Rectal smooth muscle tissue (tissue), 1 donor: Measurements from ENCODE around the gene ZNF334.

ENCODE experiments used
- H3K27ac ChIP-seq: one replicate; pipeline ENCODE4 v1.7.0; 2013; ENCODE audit warnings: low read depth, low read length, inconsistent platforms
- H3K27me3 ChIP-seq: one replicate; pipeline ENCODE4 v1.7.0; 2013; ENCODE audit warnings: low read length; ENCODE audit not compliant: control insufficient read depth, insufficient read depth
- H3K36me3 ChIP-seq: one replicate; pipeline ENCODE4 v1.7.0; 2013; ENCODE audit warnings: low read length; ENCODE audit not compliant: control insufficient read depth, insufficient read depth
- H3K4me1 ChIP-seq: one replicate; pipeline ENCODE4 v1.7.0; 2013; ENCODE audit warnings: low read length; ENCODE audit not compliant: control insufficient read depth, insufficient read depth
- H3K4me3 ChIP-seq: one replicate; pipeline ENCODE4 v1.7.0; 2013; ENCODE audit warnings: low read length
- H3K9ac ChIP-seq: one replicate; pipeline ENCODE4 v1.7.0; 2013; ENCODE audit warnings: low read length

ZNF334 gene

DNA sequence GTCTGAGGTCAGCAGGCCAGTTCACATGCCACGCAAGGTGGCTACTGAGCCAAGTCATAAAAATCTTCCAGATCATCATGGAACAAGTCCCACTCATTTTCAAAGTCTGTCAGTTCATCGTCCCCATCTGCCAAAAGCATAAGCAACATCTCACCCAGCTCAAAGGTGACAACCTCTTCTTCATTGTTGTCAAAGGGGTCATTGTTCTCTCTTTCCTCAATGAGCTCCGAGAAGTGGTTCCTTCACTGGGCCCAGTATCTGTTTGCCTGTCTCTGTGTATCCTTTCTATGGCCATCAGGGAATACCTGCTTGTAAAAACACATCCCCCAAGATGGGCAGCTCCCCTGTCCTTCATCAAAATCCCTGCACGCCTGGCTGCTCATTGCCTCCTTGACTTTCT is 49.5 kb downstream of the ZNF334 start:
- H3K4me3 ChIP-seq: no peak overlapping the region
- no peaks in the 10 kb centered on the region for H3K36me3 ChIP-seq
- no peak overlapping the region for H3K9ac ChIP-seq
- H3K27ac ChIP-seq: no peak overlapping the region
- no peaks in the 10 kb centered on the region for H3K4me1 ChIP-seq
- H3K27me3 ChIP-seq: no peaks in the 10 kb centered on the region

DNA sequence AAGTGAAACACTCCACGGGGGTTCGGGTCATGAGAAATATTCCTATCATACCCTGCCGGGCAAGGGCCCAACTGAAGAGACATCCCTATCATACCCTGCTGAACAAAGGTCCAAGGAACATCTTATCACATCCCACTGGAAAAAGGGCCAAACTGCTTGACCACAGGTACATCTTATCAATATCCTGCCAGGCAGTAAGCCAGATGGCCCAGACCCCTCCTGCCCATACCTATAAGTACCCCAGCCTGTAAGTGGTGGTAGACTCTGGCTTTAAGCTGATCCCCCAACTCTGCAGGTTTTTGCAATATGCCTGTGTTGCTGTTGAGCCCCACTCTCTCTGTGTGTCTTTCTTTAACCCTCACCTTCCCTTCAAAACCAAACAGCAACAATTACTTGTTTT is 51.6 kb downstream of the ZNF334 start:
- H3K27ac ChIP-seq: no peak overlapping the region
- no peaks in the 10 kb centered on the region for H3K4me1 ChIP-seq
- no peaks in the 10 kb centered on the region for H3K27me3 ChIP-seq
- H3K9ac ChIP-seq: no peak overlapping the region
- no peaks in the 10 kb centered on the region for H3K36me3 ChIP-seq
- no peak overlapping the region for H3K4me3 ChIP-seq

DNA sequence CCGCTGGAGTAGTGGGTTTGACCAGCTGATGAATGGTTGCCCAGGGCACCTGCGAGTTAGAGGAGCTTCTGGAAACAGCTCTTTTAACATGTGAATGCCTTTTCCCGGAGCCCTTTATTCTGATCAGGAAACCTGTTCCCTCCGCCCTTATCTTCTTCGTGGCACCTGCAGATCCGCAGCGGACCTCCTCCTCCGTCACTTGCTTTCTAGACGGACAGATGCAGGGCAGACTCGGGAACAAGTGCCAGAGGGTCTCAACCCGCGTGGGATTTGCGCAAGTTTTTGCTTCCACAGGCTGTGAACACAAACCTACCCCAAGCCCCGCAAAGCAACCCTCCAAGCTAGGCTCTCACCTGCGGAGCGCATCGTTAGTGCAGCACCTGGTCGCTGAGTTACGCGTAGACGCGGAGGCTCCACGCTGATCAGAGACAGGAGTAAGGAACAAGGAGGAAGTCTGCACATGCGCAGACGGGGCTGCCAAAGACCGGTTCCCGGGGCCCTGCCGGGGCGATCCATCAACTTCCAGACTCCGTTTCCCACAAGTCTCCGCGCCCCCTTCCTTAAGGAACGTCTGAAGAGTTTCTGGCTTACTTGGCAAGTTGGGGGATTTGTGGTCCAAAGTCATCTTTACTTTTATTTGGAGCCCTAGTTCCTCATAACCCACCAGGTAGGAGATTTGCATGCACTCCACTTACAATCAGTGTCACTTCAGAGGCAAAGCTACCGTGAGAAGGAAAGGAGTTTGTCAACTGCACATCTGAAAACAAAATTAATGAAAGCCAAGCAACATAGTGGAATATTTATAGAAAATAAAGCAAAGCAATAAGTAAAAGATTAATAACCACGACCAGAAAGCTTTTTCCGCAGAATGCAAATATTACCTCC is 54.3 kb downstream of the ZNF334 start:
- H3K27me3 ChIP-seq: no peaks in the 10 kb centered on the region
- H3K4me3 ChIP-seq: peak overlapping the region; percentile 26
- H3K4me1 ChIP-seq: no peaks in the 10 kb centered on the region
- no peak overlapping the region for H3K9ac ChIP-seq
- no peaks in the 10 kb centered on the region for H3K36me3 ChIP-seq
- H3K27ac ChIP-seq: no peak overlapping the region

DNA sequence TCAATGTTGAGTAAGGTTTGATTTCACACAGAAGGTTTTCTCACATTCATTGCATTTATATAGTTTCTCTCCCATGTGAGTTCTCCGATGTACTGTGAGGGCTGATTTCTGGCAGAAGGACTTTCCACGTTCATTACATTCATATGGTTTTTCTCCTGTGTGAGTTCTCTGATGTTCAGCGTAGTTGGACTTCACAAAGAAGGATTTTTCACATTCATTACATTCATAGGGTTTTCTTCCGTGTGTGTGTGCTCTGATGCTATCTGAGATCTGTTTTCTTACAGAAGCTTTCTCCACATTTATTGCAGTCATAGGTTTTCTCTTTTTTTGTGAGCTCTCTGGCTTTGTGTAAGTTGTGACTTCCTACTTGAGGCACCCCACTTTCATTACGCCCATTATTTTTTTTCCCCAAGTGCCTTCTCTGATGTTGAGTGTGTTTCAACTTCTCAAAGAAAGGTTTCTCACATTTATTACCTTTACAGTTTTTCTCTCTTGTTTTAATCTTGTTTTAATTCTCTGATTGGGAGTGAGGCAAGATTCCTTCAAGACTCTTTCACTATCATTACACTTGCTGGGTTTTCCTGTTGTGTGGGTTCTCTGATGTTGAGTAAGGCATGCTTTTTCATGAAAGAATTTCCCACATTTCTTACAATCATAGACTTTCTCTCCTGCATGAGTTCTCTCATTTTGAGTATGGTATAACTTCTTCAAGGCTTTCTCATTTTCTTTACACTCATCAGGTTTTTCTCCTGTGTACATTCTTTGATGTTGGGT is 56.9 kb downstream of the ZNF334 start:
- Histone ChIP-seq H3K4me1 (no peaks in the 10 kb centered on the region), H3K36me3 (no peaks in the 10 kb centered on the region), H3K27me3 (no peaks in the 10 kb centered on the region), H3K4me3 (no peak overlapping the region), H3K9ac (no peak overlapping the region), H3K27ac (no peak overlapping the region)

DNA sequence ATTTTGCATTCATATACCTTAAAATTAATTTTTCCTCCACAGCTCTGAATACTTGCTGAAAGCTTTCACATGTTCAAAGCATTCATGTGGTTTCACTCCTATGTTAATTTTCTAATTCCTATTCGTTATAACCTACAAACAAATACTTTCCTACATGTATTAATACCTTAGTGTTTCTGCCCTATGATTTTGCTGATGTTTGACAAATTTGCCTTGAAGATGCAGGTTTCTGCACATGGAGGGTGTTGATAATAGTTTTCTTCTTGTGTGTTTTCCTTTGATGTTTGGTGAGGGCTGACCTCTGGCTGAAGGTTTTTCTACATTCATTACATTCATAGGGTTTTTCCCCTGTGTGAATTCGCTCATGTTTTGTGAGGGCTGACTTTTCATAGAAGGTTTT is 57.6 kb downstream of the ZNF334 start:
- Histone ChIP-seq H3K9ac (no peak overlapping the region), H3K27ac (no peak overlapping the region), H3K27me3 (no peaks in the 10 kb centered on the region), H3K4me1 (no peaks in the 10 kb centered on the region), H3K4me3 (no peak overlapping the region), H3K36me3 (no peaks in the 10 kb centered on the region)
